Pancreas (tissue), 10 donors: ENCODE data around the gene TNPO1. TPM values are rescaled to one million over a fixed set of nuclear protein-coding genes. Genes with fewer than 3 reads are reported as not detected.

ENCODE experiments used
- ATAC-seq, 4 donors: fragments of 200-7000 bp; cut with Tn5 transposase; one replicate each; pipeline versions ENCODE4 v1.8.0 to v1.9.1; 2020; ENCODE audit warnings: mild to moderate bottlenecking in 4 of 4, moderate library complexity in 4 of 4
- DNase-seq, 6 donors: peaks; one replicate each; pipeline ENCODE4 v3.0.0-alpha.2; 2020
- FAIRE-seq: peaks from 2 replicates; lab custom pipeline; 2012; peaks lifted over from hg19 to GRCh38; lab: Jason Lieb, UNC
- H3K27ac ChIP-seq, 4 donors: fragments of 200-600 bp; sonication (generic); 1 replicate in 3 of 4; 2 replicates in 1 of 4; pipeline versions ENCODE4 v1.5.0 to v1.8.0; 2020
- H3K27me3 ChIP-seq, 4 donors: fragments of 200-600 bp; one replicate each; pipeline ENCODE4 v1.8.0; 2021
- H3K36me3 ChIP-seq, 3 donors: fragments of 200-600 bp; sonication (generic) in 1 of 3; one replicate each; pipeline versions ENCODE4 v1.5.0 to v1.8.0; 2020 to 2021
- H3K4me1 ChIP-seq, 3 donors: fragments of 200-600 bp; one replicate each; pipeline ENCODE4 v1.8.0; 2021
- H3K4me3 ChIP-seq, 4 donors: fragments of 200-600 bp; sonication (generic) in 2 of 4; one replicate each; pipeline versions ENCODE4 v1.5.0 to v1.8.0; 2020 to 2021
- H3K9me3 ChIP-seq, 4 donors: fragments of 200-600 bp; one replicate each; pipeline ENCODE4 v1.8.0; 2021
- WGBS, 2 donors: extraction: QIAGEN DNeasy Blood & Tissue Kit; methylation state at CpG; one replicate each; pipeline ENCODE4 v1.1.7; 2013; 5-methylcytosine and 5-hydroxymethylcytosine counted together
- intact Hi-C, 3 donors: fragments of 100-400 bp; cut with DNase I; formaldehyde crosslinking; loops; one replicate each; pipeline versions ENCODE4 v1.11.1 to v1.14.2; 2022
- polyA plus RNA-seq, 2 donors: library from polyadenylated mRNA; stranded (reverse); fragments of 200-250 nt; gene quantifications; one replicate each; pipeline ENCODE4 v1.2.3, GENCODE V29; 2013
- total RNA-seq, 6 donors: library from RNA; stranded (reverse); fragmentation: NEBNext Ultra II Directional in 4 of 6; extraction: Animal tissue kit (Norgen Biotek cat#: 25700) in 4 of 6; gene quantifications; one replicate each; pipeline versions ENCODE4 v1.2.1 to v1.2.4, GENCODE V29; 2021 to 2023
- TF ChIP-seq, protein P1 (sequence below), 4 donors: fragments of 200-600 bp; sonication (generic) in 3 of 4; IDR thresholded peaks; one replicate each; pipeline versions ENCODE4 v1.5.0 to v1.8.0; 2021; ENCODE audit warnings: antibody characterized with exemption in 4 of 4
- donor health status: healthy with polysubstance abuse.
- donor health status: DM: no; HTN: no; CAD: no; lungs with moderate emphysema.
- donor health status: DM: no; HTN: no; CAD: no.
- donor health status: control.
- donor health status: control.
- donor health status: Bipolar disorder and iron deficiency.
- donor health status: DM: yes; HTN: yes; CAD: no.
- donor health status: DM: no; HTN: no; CAD: no.
- donor health status: DM: no; HTN: no; CAD: no.
- donor health status: DM: yes; HTN: yes; CAD: no.

The TNPO1 gene
- total and polyA plus RNA-seq, 8 donors = 5.5 to 58.9 (median 43.3) TPM

DNA sequence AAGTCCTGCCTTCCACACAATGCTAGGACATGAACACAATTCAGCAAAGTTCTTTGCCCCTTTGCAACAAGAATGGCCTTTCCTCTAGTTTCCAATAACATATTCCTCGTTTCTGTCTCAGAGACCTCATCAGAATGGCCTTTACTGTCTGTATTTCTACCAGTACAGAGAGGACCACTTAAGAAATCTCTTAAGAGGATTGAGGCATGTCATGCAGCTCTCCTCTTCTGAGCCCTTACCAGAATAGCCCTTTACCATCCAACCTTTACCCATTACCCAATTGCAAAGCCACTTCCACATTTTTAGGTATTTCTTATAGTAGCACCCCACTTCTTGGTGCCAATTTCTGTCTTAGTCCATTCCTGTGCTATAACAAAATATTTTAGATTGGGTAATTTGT, 20.3 kb downstream of the TNPO1 start:
- ATAC-seq = no peak
- Histone ChIP-seq H3K27ac (no peak overlapping the region), H3K9me3 (no peaks in the 10 kb centered on the region), H3K4me3 (no peak overlapping the region), H3K4me1 (peaks cover 0 to 26% (median 14%) of the 10 kb centered on the region in 3 donors), H3K36me3 (no peaks in the 10 kb centered on the region), H3K27me3 (no peaks in the 10 kb centered on the region)
- TF ChIP-seq, protein P1, sequence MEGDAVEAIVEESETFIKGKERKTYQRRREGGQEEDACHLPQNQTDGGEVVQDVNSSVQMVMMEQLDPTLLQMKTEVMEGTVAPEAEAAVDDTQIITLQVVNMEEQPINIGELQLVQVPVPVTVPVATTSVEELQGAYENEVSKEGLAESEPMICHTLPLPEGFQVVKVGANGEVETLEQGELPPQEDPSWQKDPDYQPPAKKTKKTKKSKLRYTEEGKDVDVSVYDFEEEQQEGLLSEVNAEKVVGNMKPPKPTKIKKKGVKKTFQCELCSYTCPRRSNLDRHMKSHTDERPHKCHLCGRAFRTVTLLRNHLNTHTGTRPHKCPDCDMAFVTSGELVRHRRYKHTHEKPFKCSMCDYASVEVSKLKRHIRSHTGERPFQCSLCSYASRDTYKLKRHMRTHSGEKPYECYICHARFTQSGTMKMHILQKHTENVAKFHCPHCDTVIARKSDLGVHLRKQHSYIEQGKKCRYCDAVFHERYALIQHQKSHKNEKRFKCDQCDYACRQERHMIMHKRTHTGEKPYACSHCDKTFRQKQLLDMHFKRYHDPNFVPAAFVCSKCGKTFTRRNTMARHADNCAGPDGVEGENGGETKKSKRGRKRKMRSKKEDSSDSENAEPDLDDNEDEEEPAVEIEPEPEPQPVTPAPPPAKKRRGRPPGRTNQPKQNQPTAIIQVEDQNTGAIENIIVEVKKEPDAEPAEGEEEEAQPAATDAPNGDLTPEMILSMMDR (IDR thresholded peaks at IDR 0.05) = no peak
- intact Hi-C loops = no loop called here
- 91 to 97% methylated on average over 1 of the region's 1 CpG for WGBS, 2 donors
- FAIRE-seq = no peak
- DNase-seq = no peak

DNA sequence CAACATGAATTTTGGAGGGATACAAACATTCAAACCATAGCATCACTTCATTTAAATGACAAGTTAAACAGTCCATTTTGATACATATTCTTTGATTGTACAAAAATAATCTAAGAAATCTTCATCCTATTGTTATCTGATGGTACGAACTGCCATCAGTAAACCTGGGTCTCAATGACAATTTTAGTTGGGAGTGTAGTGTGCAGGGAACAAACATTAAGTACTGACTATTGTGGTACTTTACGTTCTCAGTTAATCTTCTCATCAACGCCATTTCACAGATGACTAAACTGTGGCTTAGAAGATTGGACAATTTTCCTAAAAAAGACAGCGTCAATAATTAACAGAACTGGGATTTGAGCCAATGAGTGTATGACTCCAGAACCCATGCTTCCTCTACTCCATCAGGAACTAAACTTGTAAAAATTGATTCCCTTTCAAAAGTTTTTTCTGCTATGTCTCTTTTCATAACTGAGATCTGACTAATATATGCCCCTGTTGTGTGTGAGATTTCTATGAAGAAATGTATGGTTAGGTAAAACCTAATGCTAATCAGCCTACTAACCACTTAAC, 21.1 kb downstream of the TNPO1 start:
- Histone ChIP-seq H3K4me1 (peaks cover 0 to 26% (median 14%) of the 10 kb centered on the region in 3 donors), H3K36me3 (no peaks in the 10 kb centered on the region), H3K9me3 (no peaks in the 10 kb centered on the region), H3K27me3 (no peaks in the 10 kb centered on the region), H3K4me3 (no peak overlapping the region), H3K27ac (peak overlapping the region in 1 of 4 donors; percentile 62)
- ATAC-seq = peak; percentile 69 to 83 (median 76)
- FAIRE-seq = no peak
- 24 to 26% methylated on average over 4 of the region's 4 CpGs for WGBS, 2 donors
- intact Hi-C loops = no loop called here
- TF ChIP-seq, protein P1 (IDR thresholded peaks at IDR 0.05) = no peak
- DNase-seq = no peak

DNA sequence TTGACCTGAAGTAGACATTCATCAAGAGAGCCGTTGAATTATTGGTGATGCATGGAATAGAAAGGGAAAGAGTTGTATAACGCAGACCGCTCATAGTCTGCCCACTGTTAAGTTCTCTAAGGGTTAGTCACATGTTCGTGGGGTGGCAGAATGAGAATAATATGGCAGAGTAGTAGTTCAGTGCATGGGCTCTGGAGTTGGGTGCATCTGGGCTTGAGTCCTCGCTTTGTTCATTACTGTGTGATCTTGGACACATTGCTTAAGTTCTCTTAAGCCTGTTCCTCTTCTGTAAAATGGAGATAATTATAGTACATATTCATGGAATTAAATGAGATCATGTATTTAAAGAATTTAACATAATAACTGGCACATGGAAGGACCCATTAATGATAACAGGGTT, 23.6 kb downstream of the TNPO1 start:
- DNase-seq = no peak
- no peak overlapping the region for H3K4me3 ChIP-seq
- intact Hi-C loops = no loop called here
- H3K4me1 ChIP-seq = peaks cover 0 to 34% (median 14%) of the 10 kb centered on the region in 3 donors
- H3K27ac ChIP-seq = no peak overlapping the region
- ATAC-seq = no peak
- 53 to 56% methylated on average over 5 of the region's 5 CpGs for WGBS, 2 donors
- no peaks in the 10 kb centered on the region for H3K36me3 ChIP-seq
- no peaks in the 10 kb centered on the region for H3K9me3 ChIP-seq
- TF ChIP-seq, protein P1 (IDR thresholded peaks at IDR 0.05) = no peak
- no peaks in the 10 kb centered on the region for H3K27me3 ChIP-seq
- no peak for FAIRE-seq

DNA sequence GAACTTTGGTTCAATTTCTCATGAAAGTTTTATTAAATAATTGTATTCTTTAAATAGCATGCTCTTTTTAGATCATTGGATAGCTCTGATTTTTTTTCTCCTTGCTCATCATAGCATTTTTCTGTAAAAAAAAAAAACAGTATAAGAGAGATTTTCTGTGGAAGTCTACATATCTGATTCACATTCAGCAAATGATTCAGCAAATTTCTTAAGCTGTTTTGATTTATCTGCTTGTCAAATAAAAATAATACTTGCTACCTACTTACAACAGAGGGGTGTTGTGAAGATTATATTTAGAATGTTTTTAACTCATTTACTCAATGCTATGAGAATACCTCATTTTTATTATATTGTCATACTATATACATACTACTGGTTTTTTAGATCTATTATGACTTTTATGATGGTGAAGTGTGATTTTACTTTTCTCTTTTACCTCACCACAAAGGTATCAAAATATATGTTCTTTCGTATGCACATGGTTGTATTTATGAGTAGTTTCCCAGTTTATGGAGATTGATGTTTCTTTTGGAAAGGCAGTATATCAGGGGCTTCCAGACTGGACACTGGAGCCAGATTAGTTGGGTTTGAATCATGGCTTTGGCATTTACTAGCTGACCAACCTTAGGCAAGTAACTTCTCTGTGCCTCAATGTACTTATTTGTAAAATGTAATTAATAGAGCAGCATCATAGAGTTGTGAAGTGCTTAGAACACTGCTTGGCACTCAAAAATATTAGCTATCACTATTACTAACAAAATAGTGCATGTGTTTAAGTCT, 25.5 kb downstream of the TNPO1 start:
- Histone ChIP-seq H3K9me3 (no peaks in the 10 kb centered on the region), H3K4me1 (peaks cover 0 to 39% (median 14%) of the 10 kb centered on the region in 3 donors), H3K36me3 (no peaks in the 10 kb centered on the region), H3K27me3 (no peaks in the 10 kb centered on the region), H3K4me3 (no peak overlapping the region), H3K27ac (no peak overlapping the region)
- FAIRE-seq (no peak), DNase-seq (no peak), ATAC-seq (no peak)
- TF ChIP-seq, protein P1 (IDR thresholded peaks at IDR 0.05) = no peak
- intact Hi-C loops = no loop called here
- WGBS, 2 donors = 95 to 100% methylated on average over 1 of the region's 1 CpG

DNA sequence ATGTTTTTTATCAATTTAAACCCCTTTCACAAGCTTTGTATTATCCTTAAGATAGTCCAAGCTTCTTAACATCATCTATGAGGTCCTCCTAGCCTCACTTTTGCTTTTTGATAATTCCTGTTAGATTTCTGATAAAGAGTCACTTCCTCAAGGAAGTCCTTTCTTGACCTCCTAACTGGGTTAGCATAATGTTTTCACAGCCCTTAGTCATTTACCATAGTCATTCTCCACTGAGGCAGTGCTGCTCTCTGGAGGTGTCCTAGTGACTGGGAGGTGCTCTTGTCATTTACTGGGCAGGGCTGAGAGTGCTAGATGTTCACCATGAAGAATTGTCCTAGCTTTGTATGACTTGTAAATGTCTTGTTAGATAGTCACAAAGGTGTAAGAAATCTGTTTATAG, 26.4 kb downstream of the TNPO1 start:
- DNase-seq = no peak
- TF ChIP-seq, protein P1 (IDR thresholded peaks at IDR 0.05) = no peak
- no peak for FAIRE-seq

More for the DNA sequence above, 26.4 kb downstream of the TNPO1 start:
- Histone ChIP-seq H3K36me3 (no peaks in the 10 kb centered on the region), H3K4me3 (no peak overlapping the region), H3K4me1 (peaks cover 0 to 39% (median 20%) of the 10 kb centered on the region in 3 donors), H3K27me3 (no peaks in the 10 kb centered on the region), H3K9me3 (no peaks in the 10 kb centered on the region), H3K27ac (no peak overlapping the region)
- intact Hi-C loops = no loop called here
- ATAC-seq = peak in 3 of 4 donors; percentile 50 to 61 (median 54)
